KOPT-K1 (cell line): Measurements from ENCODE around the gene GSTT2B.
"Not testable (repeated sequence)": the region's sequence is repeated elsewhere in the genome, so short reads cannot be mapped to it uniquely, and the experiment has no call there.

ENCODE experiments used
- H3K27ac ChIP-seq: fragments of 200-600 bp; sonication (generic); 2 replicates; pipeline ENCODE4 v1.5.1; 2016; ENCODE audit warnings: antibody characterized with exemption, mild to moderate bottlenecking, low read depth, low read length; ENCODE audit not compliant: poor library complexity, severe bottlenecking
- H3K36me3 ChIP-seq: fragments of 200-600 bp; sonication (generic); 2 replicates; pipeline ENCODE4 v1.5.1; 2017; ENCODE audit warnings: antibody characterized with exemption, mild to moderate bottlenecking, low read length, moderate library complexity; ENCODE audit not compliant: insufficient read depth
- H3K9me3 ChIP-seq: fragments of 200-600 bp; sonication (generic); 2 replicates; pipeline ENCODE4 v1.5.1; 2017; ENCODE audit warnings: antibody characterized with exemption, low read length, mild to moderate bottlenecking; ENCODE audit not compliant: insufficient read depth, poor library complexity, severe bottlenecking

The GSTT2B gene

GRCh38 chr22:23961084-23961771, at the start of gene GSTT2B:
TSS of gene GSTT2B (minus strand) at chr22:23961195. CDS start at chr22:23961131, 64 bp downstream.
- H3K27ac ChIP-seq, H3K36me3 ChIP-seq, H3K9me3 ChIP-seq: not testable (repeated sequence)

DNA sequence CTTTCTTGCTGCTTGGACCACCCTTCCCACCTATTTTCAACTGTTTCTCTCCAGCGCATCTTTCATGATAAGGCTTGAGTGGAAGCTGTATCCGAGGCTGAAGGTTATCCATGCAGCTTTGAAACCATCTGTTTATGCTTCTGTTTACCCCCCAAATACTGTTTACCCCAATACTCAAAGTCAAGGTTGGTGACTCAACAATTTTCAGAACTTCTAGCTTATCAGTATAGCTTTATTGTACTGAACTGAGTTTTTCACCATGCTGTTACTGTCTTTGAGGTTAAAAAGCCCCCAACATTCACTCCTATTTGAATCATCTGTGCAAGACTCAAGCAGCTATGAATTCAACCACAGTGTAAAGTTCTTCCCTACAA, 49.0 kb upstream of the GSTT2B start:
- H3K36me3 ChIP-seq, result peaks cover 12% of the 10 kb centered on the region; the same call in 1 of the 2 replicates
- H3K9me3 ChIP-seq, result peaks cover 3% of the 10 kb centered on the region
- H3K27ac ChIP-seq, result no peak overlapping the region

- no peak overlapping the region for H3K27ac ChIP-seq
- H3K9me3 ChIP-seq, result peaks cover 3% of the 10 kb centered on the region
- H3K36me3 ChIP-seq, result peaks cover 9% of the 10 kb centered on the region; the same call in 1 of the 2 replicates
Measured at GRCh38 chr22:24009227-24010017, 48.4 kb upstream of the GSTT2B start.

- Histone ChIP-seq H3K9me3 (peaks cover 3% of the 10 kb centered on the region), H3K36me3 (0 out of 2 replicates have a peak, but pooled peaks cover 1% of the 10 kb centered on the region), H3K27ac (no peak overlapping the region)
Measured at GRCh38 chr22:24008381-24009226, 47.6 kb upstream of the GSTT2B start.

DNA sequence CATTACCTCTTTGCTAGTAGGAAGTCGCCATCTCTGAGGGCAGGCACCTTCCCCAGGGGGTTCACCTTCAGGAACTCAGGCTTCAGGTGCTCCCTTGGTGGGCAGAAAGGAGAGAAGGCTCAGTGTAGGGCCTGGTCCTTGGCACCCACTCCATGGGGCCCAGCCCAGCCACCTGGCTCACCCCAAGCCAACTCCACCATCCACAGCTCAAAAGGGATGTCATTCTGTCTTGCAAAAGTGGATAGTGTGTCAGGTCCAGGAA, 47.0 kb upstream of the GSTT2B start:
- Histone ChIP-seq H3K27ac (no peak overlapping the region), H3K9me3 (peaks cover 3% of the 10 kb centered on the region), H3K36me3 (no peaks in the 10 kb centered on the region)

DNA sequence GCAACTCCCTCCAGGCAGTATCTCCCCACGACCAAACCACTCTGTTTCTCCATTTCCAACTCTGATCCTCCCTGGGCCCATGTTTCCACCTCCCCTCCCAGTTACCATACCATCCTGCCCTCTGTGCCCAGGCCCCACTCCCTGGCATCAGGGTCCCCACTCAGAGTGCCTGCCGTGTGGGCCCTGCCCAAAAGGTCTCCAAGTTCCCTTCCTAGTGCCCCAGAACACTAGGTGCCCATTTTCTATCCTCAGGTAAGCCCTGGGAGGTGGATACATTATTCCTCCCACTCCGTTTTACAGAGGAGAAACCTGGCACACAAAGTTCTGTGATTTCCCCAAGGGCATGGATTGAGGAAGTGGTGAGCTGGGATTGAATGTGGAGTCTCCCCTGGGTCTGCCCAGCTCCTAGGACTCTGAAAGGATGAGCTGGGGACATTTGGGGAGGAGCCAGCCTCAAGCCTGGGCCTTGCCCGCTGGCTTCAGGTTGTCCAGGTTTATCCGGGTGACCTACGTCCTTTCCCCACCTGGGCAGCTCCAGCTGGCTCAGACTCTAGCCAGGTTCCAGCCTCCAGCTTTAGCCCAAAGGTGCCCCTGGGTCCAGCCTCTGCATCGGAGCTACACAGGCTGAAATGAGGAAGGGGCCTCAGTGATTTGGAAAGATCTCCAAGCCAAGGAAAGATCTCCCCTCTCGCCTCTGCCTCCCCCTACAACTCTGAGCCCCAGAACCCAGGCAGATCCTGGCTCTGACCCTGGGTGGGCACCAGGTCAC, 46.4 kb upstream of the GSTT2B start:
- H3K36me3 ChIP-seq, result no peaks in the 10 kb centered on the region
- peaks cover 3% of the 10 kb centered on the region for H3K9me3 ChIP-seq
- no peak overlapping the region for H3K27ac ChIP-seq

- peaks cover 3% of the 10 kb centered on the region for H3K9me3 ChIP-seq
- no peak overlapping the region for H3K27ac ChIP-seq
Measured at GRCh38 chr22:24006914-24007214, 45.9 kb upstream of the GSTT2B start.

GRCh38 chr22:24006207-24006913, 45.4 kb upstream of the GSTT2B start:
- H3K27ac ChIP-seq, result no peak overlapping the region
- peaks cover 3% of the 10 kb centered on the region for H3K9me3 ChIP-seq
- H3K36me3 ChIP-seq, result no peaks in the 10 kb centered on the region

More at GRCh38 chr22:24006914-24007214, 45.9 kb upstream of the GSTT2B start:
- no peaks in the 10 kb centered on the region for H3K36me3 ChIP-seq

DNA sequence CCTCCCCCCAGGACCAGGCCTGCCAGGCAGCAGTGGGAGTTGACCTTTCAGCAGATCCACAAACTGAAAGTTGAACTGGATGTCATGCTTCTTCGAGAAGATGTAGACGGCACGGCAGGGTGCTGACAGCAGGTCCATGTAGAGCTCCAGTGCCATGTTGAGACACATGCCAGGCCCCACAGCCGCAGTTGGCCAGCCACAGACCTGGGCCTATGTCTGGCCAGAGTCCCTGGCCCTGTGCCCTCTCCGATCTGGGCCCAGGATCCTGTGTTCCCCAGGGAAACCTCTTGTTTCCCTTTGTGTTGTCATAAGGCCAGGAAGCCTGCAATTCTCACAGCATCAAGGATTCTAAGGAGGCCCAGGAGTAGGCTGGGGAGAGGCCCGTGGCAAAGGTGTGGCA, 44.2 kb upstream of the GSTT2B start, which contains the start of gene GSTT4:
Gene GSTT4, minus strand, starts transcription at position 253 of the 400 bp plus-strand sequence. Its CDS starts 97 bp downstream, at position 156.
- Histone ChIP-seq H3K36me3 (no peaks in the 10 kb centered on the region), H3K27ac (no peak within 1 kb of the TSS)

DNA sequence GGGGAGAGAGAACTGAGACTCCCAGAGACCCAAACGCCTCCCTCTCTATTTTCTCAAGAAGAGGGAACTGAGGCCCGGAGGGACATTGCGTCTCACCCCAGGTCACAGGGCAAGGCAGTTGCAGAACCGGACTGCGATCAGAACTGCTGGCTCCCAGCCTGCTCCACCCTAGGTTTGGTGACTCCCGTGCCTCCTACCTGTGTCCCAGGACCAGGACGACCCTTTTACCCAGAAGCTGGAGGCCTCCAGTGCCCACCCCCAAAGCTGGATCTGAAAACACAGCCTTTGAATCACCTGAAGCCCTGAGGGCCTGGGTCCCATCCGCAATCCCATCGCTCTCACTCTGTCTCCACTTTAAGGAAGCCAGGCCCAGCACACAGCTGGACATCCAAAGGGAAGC, 42.9 kb upstream of the GSTT2B start:
- H3K36me3 ChIP-seq, result no peaks in the 10 kb centered on the region
- no peak overlapping the region for H3K27ac ChIP-seq
- no peaks in the 10 kb centered on the region for H3K9me3 ChIP-seq

More for the DNA sequence above, 44.2 kb upstream of the GSTT2B start, which contains the start of gene GSTT4:
- H3K9me3 ChIP-seq, result peaks cover 3% of the 10 kb centered on the region

DNA sequence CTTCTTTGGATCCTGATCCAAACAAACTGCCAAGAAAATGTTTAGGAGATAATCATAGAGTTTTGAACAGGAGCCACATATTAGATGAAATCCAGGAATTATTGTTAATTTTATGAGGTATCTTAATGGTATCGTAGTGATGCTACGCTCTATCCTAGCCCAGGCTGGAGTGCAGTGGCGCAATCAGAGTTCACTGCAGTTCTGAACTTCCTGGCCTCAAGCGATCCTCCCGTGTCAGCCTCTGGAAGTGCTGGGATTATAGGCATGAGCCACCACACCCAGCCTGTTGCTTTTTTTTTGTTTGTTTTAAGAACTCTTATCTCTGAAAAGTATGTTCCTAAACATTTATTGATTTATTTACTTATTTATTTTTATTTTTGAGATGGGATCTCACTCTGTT, 41.9 kb upstream of the GSTT2B start:
- Histone ChIP-seq H3K36me3 (no peaks in the 10 kb centered on the region), H3K27ac (no peak overlapping the region), H3K9me3 (no peaks in the 10 kb centered on the region)

DNA sequence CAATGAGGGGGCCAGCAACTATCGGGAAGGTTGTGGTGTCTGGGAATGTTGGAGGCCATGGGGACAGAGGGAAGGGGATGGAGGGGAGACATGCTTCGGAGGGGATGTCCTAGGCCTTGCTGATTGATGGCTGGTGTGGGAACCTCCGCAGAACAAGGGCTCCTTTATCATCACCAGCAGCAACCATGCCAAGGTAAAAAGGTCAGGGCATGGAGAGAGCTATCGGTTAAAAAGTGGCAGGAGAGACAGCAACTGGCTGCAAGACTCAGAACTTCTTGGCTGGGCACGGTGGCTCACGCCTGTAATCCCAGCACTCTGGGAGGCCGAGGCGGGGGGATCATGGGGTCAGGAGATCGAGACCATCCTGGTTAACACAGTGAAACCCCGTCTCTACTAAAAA, 41.3 kb upstream of the GSTT2B start:
- Histone ChIP-seq H3K27ac (no peak overlapping the region), H3K9me3 (no peaks in the 10 kb centered on the region), H3K36me3 (no peaks in the 10 kb centered on the region)

DNA sequence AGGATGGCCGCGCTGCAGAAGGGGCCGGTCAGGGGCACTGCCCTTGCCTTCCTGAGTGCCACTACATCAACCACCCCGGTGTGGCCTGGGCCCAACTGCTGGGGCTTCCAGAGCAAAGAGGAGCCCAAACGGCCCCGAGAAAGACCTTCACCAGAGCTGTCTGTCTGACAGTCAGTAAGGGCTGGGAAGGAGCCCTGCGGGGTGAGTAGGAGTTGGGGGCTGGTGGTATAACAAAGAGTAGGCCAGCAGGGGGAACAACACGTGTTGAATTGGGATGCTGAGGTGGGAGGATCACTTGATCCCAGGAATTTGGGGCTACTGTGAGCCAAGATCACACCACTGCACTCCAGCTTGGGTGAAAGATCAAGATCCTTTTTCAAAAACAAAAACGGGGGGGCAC, 40.3 kb upstream of the GSTT2B start:
- Histone ChIP-seq H3K36me3 (no peaks in the 10 kb centered on the region), H3K9me3 (no peaks in the 10 kb centered on the region), H3K27ac (no peak overlapping the region)

- H3K36me3 ChIP-seq, H3K9me3 ChIP-seq, H3K27ac ChIP-seq: not testable (repeated sequence)
Measured at GRCh38 chr22:23999779-24000178, 38.8 kb upstream of the GSTT2B start.
